Measurements from ENCODE around the gene USP22. TPM values are rescaled to one million over a fixed set of nuclear protein-coding genes. Genes with fewer than 3 reads are reported as not detected.

USP22 gene
- total and polyA plus RNA-seq, 2 donors (not counting 3 experiments of a cell fraction or from before 2014, with no cell fraction given), result 204 to 260 TPM

GRCh38 chr17:20965492-20965891, 77.3 kb downstream of the USP22 start:
- no peak for FAIRE-seq
- Histone ChIP-seq H3K9me3 (replicated peaks; ENCODE audit: control insufficient read depth, insufficient read depth, low read length) (no peaks in the 10 kb centered on the region), H3K4me2 (ENCODE audit: insufficient read depth, low read length) (no peak overlapping the region), H3K27ac (ENCODE audit: insufficient read depth, low read depth, low read length) (no peak overlapping the region), H2AFZ (ENCODE audit: low read depth, low read length) (no peak overlapping the region), H3K27me3 (ENCODE audit: control insufficient read depth in 2 of 2, insufficient read depth in 2 of 2, low read length in 2 of 2) (no peaks in the 10 kb centered on the region), H3K4me1 (ENCODE audit: control insufficient read depth, extremely low read depth, insufficient read depth, low read length) (no peaks in the 10 kb centered on the region), H3K36me3 (ENCODE audit: control insufficient read depth in 2 of 2, extremely low read depth in 1 of 2, insufficient read depth in 2 of 2, low read length in 2 of 2) (no peaks in the 10 kb centered on the region), H3K9ac (replicated peaks; ENCODE audit: extremely low read depth, insufficient read depth, low read length) (no peak overlapping the region), H4K20me1 (replicated peaks; ENCODE audit: control insufficient read depth, extremely low read depth, insufficient read depth, low read length) (no peaks in the 10 kb centered on the region), H3K9me1 (replicated peaks; ENCODE audit: control insufficient read depth, extremely low read depth, insufficient read depth, low read length) (no peaks in the 10 kb centered on the region), H3K79me2 (ENCODE audit: control insufficient read depth, insufficient read depth, low read length) (no peaks in the 10 kb centered on the region), H3K4me3 (replicated peaks in 1 of 3; ENCODE audit: insufficient read depth in 1 of 3, low read depth in 1 of 3, low read length in 3 of 3) (no peak overlapping the region)
- POLR2A ChIA-PET, result no interaction called here
- CTCF ChIA-PET, result no interaction called here
- no peak for TF ChIP-seq POLR2AphosphoS5 (IDR thresholded peaks at IDR 0.05; ENCODE audit: insufficient read depth, low read depth, low read length)
- TF ChIP-seq POLR2A (IDR thresholded peaks at IDR 0.05; ENCODE audit: low read depth, low read length), result no peak
- no peak for TF ChIP-seq EZH2 (IDR thresholded peaks at IDR 0.05; ENCODE audit: borderline replicate concordance, low read depth, low read length, severe bottlenecking)
- no peak for TF ChIP-seq MYC (IDR thresholded peaks at IDR 0.05; ENCODE audit: low read depth, low read length)
- no peak for TF ChIP-seq GATA2 (IDR thresholded peaks at IDR 0.05; ENCODE audit: insufficient read depth, insufficient read length, low read depth, low read length)
- no peak for TF ChIP-seq MAX (IDR thresholded peaks at IDR 0.05; ENCODE audit: insufficient read depth, insufficient read length)
- TF ChIP-seq FOS (IDR thresholded peaks at IDR 0.05; ENCODE audit: borderline replicate concordance, insufficient read depth, low read length), result no peak
- no peak for TF ChIP-seq CTCF (IDR thresholded peaks at IDR 0.05; ENCODE audit: extremely low read depth in 1 of 2, insufficient read depth in 1 of 2, low read depth in 1 of 2, low read length in 2 of 2)
- no peak for TF ChIP-seq JUN (IDR thresholded peaks at IDR 0.05; ENCODE audit: borderline replicate concordance, insufficient read depth, insufficient read length, low read depth)
- BruUV-seq (replicated peaks), result no TSS peak
- intact Hi-C loops (cut with micrococcal nuclease) (no loop called here), dilution Hi-C loops (cut with MboI; ENCODE audit: extremely low pct_ligation_motif_present, low sequenced_read_pairs) (no loop called here)
- DNase-seq (ENCODE audit: low read depth, low spot score), result no peak
